WTC11 (cell line): ENCODE results near the gene SAP25. TPM values are rescaled to one million over a fixed set of nuclear protein-coding genes. Genes with fewer than 3 reads are reported as not detected.

Source experiments
- ATAC-seq: fragments of 200-7000 bp; cut with Tn5 transposase; 2 replicates; pipeline ENCODE4 v1.10.0; 2021; ENCODE audit warnings: mild to moderate bottlenecking, moderate library complexity
- CTCF ChIA-PET: fragments of 300-600 bp; sonication (Branson Sonifier 250); formaldehyde crosslinking; loops from one replicate; lab custom pipeline; 2021; ENCODE audit warnings: antibody characterized with exemption; lab: Charles Lee
- POLR2A ChIA-PET: fragments of 350-600 bp; sonication (Branson Sonifier 250); formaldehyde crosslinking; loops from one replicate; lab custom pipeline; 2021; ENCODE audit warnings: antibody characterized with exemption; lab: Charles Lee
- DNase-seq: peaks from one replicate; pipeline ENCODE4 v3.0.0; 2021; ENCODE audit warnings: low spot score
- H3K27ac Mint-ChIP-seq: 2 replicates; pipeline ENCODE4 v1.8.0; 2021; ENCODE audit warnings: mixed read lengths
- H3K27me3 Mint-ChIP-seq: 2 replicates; pipeline ENCODE4 v1.8.0; 2021; ENCODE audit warnings: low read depth, mild to moderate bottlenecking, moderate library complexity, mixed read lengths
- H3K36me3 Mint-ChIP-seq: 2 replicates; pipeline ENCODE4 v1.8.0; 2021; ENCODE audit warnings: mixed read lengths
- H3K4me1 Mint-ChIP-seq: 2 replicates; pipeline ENCODE4 v1.8.0; 2022; ENCODE audit warnings: mixed read lengths
- H3K4me3 Mint-ChIP-seq: 2 replicates; pipeline ENCODE4 v1.8.0; 2021; ENCODE audit warnings: mild to moderate bottlenecking, moderate library complexity, mixed read lengths
- H3K9me3 Mint-ChIP-seq: 2 replicates; pipeline ENCODE4 v1.8.0; 2021; ENCODE audit warnings: mixed read lengths
- AFF4 ChIP-seq: sonication (generic); formaldehyde crosslinking; IDR thresholded peaks from 2 replicates; pipeline ENCODE4 v1.8.1; 2023; ENCODE audit warnings: mild to moderate bottlenecking, missing genetic modification reagents, borderline replicate concordance
- ELF4 ChIP-seq: sonication (generic); formaldehyde crosslinking; IDR thresholded peaks from 2 replicates; pipeline ENCODE4 v1.8.1; 2022; ENCODE audit warnings: low read depth, mild to moderate bottlenecking, moderate library complexity, missing genetic modification reagents
- ETV6 ChIP-seq: sonication (generic); formaldehyde crosslinking; IDR thresholded peaks from 2 replicates; pipeline ENCODE4 v1.8.1; 2022; ENCODE audit warnings: mild to moderate bottlenecking, missing genetic modification reagents
- GABPB1 ChIP-seq: sonication (generic); formaldehyde crosslinking; IDR thresholded peaks from 2 replicates; pipeline ENCODE4 v1.8.1; 2023; ENCODE audit warnings: mild to moderate bottlenecking, missing genetic modification reagents
- HMGXB4 ChIP-seq: sonication (generic); formaldehyde crosslinking; IDR thresholded peaks from 2 replicates; pipeline ENCODE4 v1.8.1; 2023; ENCODE audit warnings: mild to moderate bottlenecking, moderate library complexity, missing genetic modification reagents
- IRF2 ChIP-seq: sonication (generic); formaldehyde crosslinking; IDR thresholded peaks from 2 replicates; pipeline ENCODE4 v1.8.0; 2022; ENCODE audit warnings: low read depth, missing genetic modification reagents, borderline replicate concordance
- NR3C1 ChIP-seq: sonication (generic); formaldehyde crosslinking; conservative IDR thresholded peaks from 2 replicates; pipeline ENCODE4 v1.8.1; 2023; ENCODE audit warnings: low read depth, mild to moderate bottlenecking, missing genetic modification reagents
- RORB ChIP-seq: fragments of 250-450 bp; sonication (Bioruptor Pico); IDR thresholded peaks from 2 replicates; pipeline ENCODE4 v1.9.0; 2021; ENCODE audit warnings: mild to moderate bottlenecking
- SOX15 ChIP-seq: fragments of 250-450 bp; sonication (Bioruptor Pico); IDR thresholded peaks from 2 replicates; pipeline ENCODE4 v1.9.0; 2021; ENCODE audit warnings: mild to moderate bottlenecking
- TCF7 ChIP-seq: sonication (generic); formaldehyde crosslinking; IDR thresholded peaks from 2 replicates; pipeline ENCODE4 v1.8.0; 2022; ENCODE audit warnings: mild to moderate bottlenecking, low read depth, missing genetic modification reagents, moderate library complexity
- USF1 ChIP-seq: sonication (generic); formaldehyde crosslinking; IDR thresholded peaks from 2 replicates; pipeline ENCODE4 v1.8.0; 2022; ENCODE audit warnings: mild to moderate bottlenecking, missing genetic modification reagents
- ZNF219 ChIP-seq: sonication (generic); formaldehyde crosslinking; IDR thresholded peaks from 2 replicates; pipeline ENCODE4 v1.8.0; 2023; ENCODE audit warnings: missing genetic modification reagents, mild to moderate bottlenecking, borderline replicate concordance
- ZNF232 ChIP-seq: sonication (generic); formaldehyde crosslinking; IDR thresholded peaks from 2 replicates; pipeline ENCODE4 v1.8.0; 2022; ENCODE audit warnings: mild to moderate bottlenecking, missing genetic modification reagents
- ZNF317 ChIP-seq: sonication (generic); formaldehyde crosslinking; IDR thresholded peaks from 2 replicates; pipeline ENCODE4 v1.8.1; 2023; ENCODE audit warnings: low read depth, mild to moderate bottlenecking, moderate library complexity, missing genetic modification reagents, borderline replicate concordance
- ZNF423 ChIP-seq: fragments of 250-450 bp; sonication (Bioruptor Pico); IDR thresholded peaks from 2 replicates; pipeline ENCODE4 v2.1.2; 2022; ENCODE audit warnings: mild to moderate bottlenecking, moderate library complexity
- ZNF671 ChIP-seq: fragments of 250-450 bp; sonication (Bioruptor Pico); IDR thresholded peaks from 2 replicates; pipeline ENCODE4 v1.8.0; 2021; ENCODE audit warnings: mild to moderate bottlenecking
- total RNA-seq: library from RNA; stranded (reverse); gene quantifications from 3 replicates; pipeline ENCODE4 v1.2.3, GENCODE V29; 2021
- TF ChIP-seq, protein P1 (sequence below): fragments of 250-450 bp; sonication (Bioruptor Pico); IDR thresholded peaks from 2 replicates; pipeline ENCODE4 v1.9.0; 2021; ENCODE audit warnings: moderate library complexity, mild to moderate bottlenecking, inconsistent platforms, borderline replicate concordance
- TF ChIP-seq, protein P2 (sequence below): sonication (generic); formaldehyde crosslinking; conservative IDR thresholded peaks from 2 replicates; pipeline ENCODE4 v1.8.1; 2023; ENCODE audit warnings: mild to moderate bottlenecking, low read depth, missing genetic modification reagents, moderate library complexity

The SAP25 gene
- total RNA-seq, 1 experiment from 2014 or later = 9.3 TPM

DNA sequence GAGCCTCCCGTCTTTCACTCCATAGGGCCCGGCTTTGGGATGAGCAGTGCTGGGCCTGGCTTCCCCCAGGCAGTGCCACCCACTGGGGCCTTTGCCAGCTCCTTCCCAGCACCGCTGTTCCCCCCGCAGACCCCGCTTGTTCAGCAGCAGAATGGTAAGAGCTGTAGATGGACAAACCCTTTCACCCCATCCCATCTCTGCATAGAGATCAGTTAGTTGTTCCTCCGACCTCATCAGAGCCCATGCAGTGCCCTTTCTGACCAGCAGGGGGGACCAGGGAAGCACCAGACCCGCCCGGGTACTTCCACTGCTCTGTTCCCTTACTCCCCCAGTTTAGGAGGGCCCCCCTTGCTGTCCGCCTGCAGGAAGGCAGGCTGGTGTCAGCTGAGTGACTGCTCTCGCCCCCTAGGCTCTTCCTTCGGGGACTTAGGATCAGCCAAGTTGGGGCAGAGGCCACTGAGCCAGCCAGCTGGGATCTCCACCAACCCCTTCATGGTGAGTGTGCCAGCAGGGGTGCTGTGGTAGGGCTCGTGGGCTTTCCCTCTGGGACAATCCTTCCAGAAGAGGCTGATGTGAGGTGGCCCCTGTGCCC is 9.8 kb downstream of the SAP25 start (continued):
- TF ChIP-seq NR3C1 = no peak
- no peak for TF ChIP-seq IRF2 (CRISPR knock-in tag)
- TF ChIP-seq USF1 = no peak
- TF ChIP-seq RORB (CRISPR knock-in tag) = no peak
- peak; percentile 42; the same call in 1 of the 2 replicates for TF ChIP-seq HMGXB4 (CRISPR knock-in tag)
- TF ChIP-seq AFF4 (CRISPR knock-in tag) = no peak
- TF ChIP-seq ZNF423 (CRISPR knock-in tag) = no peak

- TF ChIP-seq ZNF232 (CRISPR knock-in tag) (no peak), HMGXB4 (CRISPR knock-in tag) (no peak), ZNF423 (CRISPR knock-in tag) (no peak), TCF7 (CRISPR knock-in tag) (no peak), ZNF671 (CRISPR knock-in tag) (no peak), ZNF317 (no peak), ELF4 (CRISPR knock-in tag) (no peak), GABPB1 (CRISPR knock-in tag) (no peak), SOX15 (CRISPR knock-in tag) (no peak), ZNF219 (CRISPR knock-in tag) (no peak), ETV6 (CRISPR knock-in tag) (no peak)
- TF ChIP-seq, protein P1, sequence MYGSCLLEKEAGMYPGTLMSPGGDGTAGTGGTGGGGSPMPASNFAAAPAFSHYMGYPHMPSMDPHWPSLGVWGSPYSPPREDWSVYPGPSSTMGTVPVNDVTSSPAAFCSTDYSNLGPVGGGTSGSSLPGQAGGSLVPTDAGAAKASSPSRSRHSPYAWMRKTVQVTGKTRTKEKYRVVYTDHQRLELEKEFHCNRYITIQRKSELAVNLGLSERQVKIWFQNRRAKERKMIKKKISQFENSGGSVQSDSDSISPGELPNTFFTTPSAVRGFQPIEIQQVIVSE (CRISPR knock-in tag) = no peak
- TF ChIP-seq, protein P2, sequence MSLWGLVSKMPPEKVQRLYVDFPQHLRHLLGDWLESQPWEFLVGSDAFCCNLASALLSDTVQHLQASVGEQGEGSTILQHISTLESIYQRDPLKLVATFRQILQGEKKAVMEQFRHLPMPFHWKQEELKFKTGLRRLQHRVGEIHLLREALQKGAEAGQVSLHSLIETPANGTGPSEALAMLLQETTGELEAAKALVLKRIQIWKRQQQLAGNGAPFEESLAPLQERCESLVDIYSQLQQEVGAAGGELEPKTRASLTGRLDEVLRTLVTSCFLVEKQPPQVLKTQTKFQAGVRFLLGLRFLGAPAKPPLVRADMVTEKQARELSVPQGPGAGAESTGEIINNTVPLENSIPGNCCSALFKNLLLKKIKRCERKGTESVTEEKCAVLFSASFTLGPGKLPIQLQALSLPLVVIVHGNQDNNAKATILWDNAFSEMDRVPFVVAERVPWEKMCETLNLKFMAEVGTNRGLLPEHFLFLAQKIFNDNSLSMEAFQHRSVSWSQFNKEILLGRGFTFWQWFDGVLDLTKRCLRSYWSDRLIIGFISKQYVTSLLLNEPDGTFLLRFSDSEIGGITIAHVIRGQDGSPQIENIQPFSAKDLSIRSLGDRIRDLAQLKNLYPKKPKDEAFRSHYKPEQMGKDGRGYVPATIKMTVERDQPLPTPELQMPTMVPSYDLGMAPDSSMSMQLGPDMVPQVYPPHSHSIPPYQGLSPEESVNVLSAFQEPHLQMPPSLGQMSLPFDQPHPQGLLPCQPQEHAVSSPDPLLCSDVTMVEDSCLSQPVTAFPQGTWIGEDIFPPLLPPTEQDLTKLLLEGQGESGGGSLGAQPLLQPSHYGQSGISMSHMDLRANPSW (CRISPR knock-in tag) = no peak
- ChIA-PET POLR2A (interaction anchor here (0.6 to 0.9 kb wide), 2 partner anchors 23 to 275 kb away, joined by 4 read pairs; partner anchors contain the start of gene FBXO24), CTCF (interaction anchor here (0.5 to 2.8 kb wide), 26 partner anchors 8 to 162 kb away, joined by 3 to 41 read pairs (median 6); partner anchors contain the start of genes FBXO24, LRCH4, POP7 and TSC22D4)
- Mint-ChIP-seq H3K27ac (no peak overlapping the region), H3K27me3 (no peaks in the 10 kb centered on the region), H3K36me3 (no peaks in the 10 kb centered on the region), H3K9me3 (no peaks in the 10 kb centered on the region), H3K4me1 (peaks cover 17% of the 10 kb centered on the region), H3K4me3 (no peak overlapping the region)
- no peak for ATAC-seq
- no peak for DNase-seq
These were observed 10.6 kb downstream of the SAP25 start for GRCh38 chr7:100563100-100563564.
